HepG2 (cell line): ENCODE results near the gene RBP4. TPM values are rescaled to one million over a fixed set of nuclear protein-coding genes. Genes with fewer than 3 reads are reported as not detected.

ENCODE experiments used
- CREB1 ChIP-seq, 2 experiments: fragments of 450-650 bp in 1 of 2; IDR thresholded peaks; 2 replicates each; pipeline ENCODE4 v1.6.1; 2016 to 2017; ENCODE audit warnings: control low read depth in 1 of 2, mild to moderate bottlenecking in 1 of 2, missing compliant biosample characterization in 1 of 2, missing genetic modification characterization in 1 of 2
- DMAP1 ChIP-seq: IDR thresholded peaks from 2 replicates; pipeline ENCODE4 v1.6.1; 2016
- DPF2 ChIP-seq: sonication (generic); formaldehyde crosslinking; IDR thresholded peaks from 2 replicates; pipeline ENCODE4 v1.4.0; 2020; ENCODE audit warnings: mild to moderate bottlenecking, low read depth, missing genetic modification reagents, borderline replicate concordance
- DR1 ChIP-seq: sonication (generic); formaldehyde crosslinking; IDR thresholded peaks from 2 replicates; pipeline ENCODE4 v1.8.0; 2021; ENCODE audit warnings: mild to moderate bottlenecking, missing genetic modification reagents, inconsistent platforms
- EEA1 ChIP-seq: sonication (generic); formaldehyde crosslinking; IDR thresholded peaks from 2 replicates; pipeline ENCODE4 v1.5.1; 2020; ENCODE audit warnings: mild to moderate bottlenecking, missing genetic modification reagents, borderline replicate concordance
- EHMT2 ChIP-seq: fragments of 200-600 bp; sonication (generic); IDR thresholded peaks from 2 replicates; pipeline ENCODE4 v1.7.0; 2017; ENCODE audit warnings: antibody characterized with exemption, low read depth, low read length, borderline replicate concordance
- FOXK2 ChIP-seq: fragments of 450-650 bp; IDR thresholded peaks from 2 replicates; pipeline ENCODE4 v1.6.1; 2016
- GPN1 ChIP-seq: sonication (generic); formaldehyde crosslinking; IDR thresholded peaks from 2 replicates; pipeline ENCODE4 v1.5.1; 2020; ENCODE audit warnings: missing genetic modification reagents, borderline replicate concordance
- HDAC1 ChIP-seq: sonication (generic); formaldehyde crosslinking; IDR thresholded peaks from 2 replicates; pipeline ENCODE4 v1.5.1; 2020; ENCODE audit warnings: mild to moderate bottlenecking, missing genetic modification reagents
- HNF4A ChIP-seq: sonication (generic); formaldehyde crosslinking; IDR thresholded peaks from 2 replicates; pipeline ENCODE4 v1.4.0; 2020; ENCODE audit warnings: missing genetic modification reagents
- HNRNPK ChIP-seq: fragments of 200-400 bp; formaldehyde crosslinking; IDR thresholded peaks from 2 replicates; pipeline ENCODE4 v1.6.1; 2018; ENCODE audit warnings: low read length, low read depth, moderate library complexity, mild to moderate bottlenecking; ENCODE audit not compliant: poor library complexity, severe bottlenecking
- KLF13 ChIP-seq: sonication (generic); formaldehyde crosslinking; IDR thresholded peaks from 2 replicates; pipeline ENCODE4 v1.4.0; 2020; ENCODE audit warnings: mild to moderate bottlenecking, missing genetic modification reagents
- KLF9 ChIP-seq: IDR thresholded peaks from 2 replicates; pipeline ENCODE4 v1.6.1; 2016; ENCODE audit warnings: low read depth
- MIER3 ChIP-seq: IDR thresholded peaks from 2 replicates; pipeline ENCODE4 v1.6.1; 2016; ENCODE audit warnings: missing compliant biosample characterization, borderline replicate concordance
- NPAS2 ChIP-seq: sonication (generic); formaldehyde crosslinking; IDR thresholded peaks from 2 replicates; pipeline ENCODE4 v1.8.0; 2022; ENCODE audit warnings: mild to moderate bottlenecking, missing genetic modification reagents, borderline replicate concordance
- RARA ChIP-seq: IDR thresholded peaks from 2 replicates; pipeline ENCODE4 v1.6.1; 2016; ENCODE audit warnings: missing genetic modification reagents, missing compliant biosample characterization
- RCOR2 ChIP-seq: IDR thresholded peaks from 2 replicates; pipeline ENCODE4 v1.6.1; 2016; ENCODE audit warnings: missing biosample characterization, missing genetic modification reagents
- SOX5 ChIP-seq: IDR thresholded peaks from 2 replicates; pipeline ENCODE4 v1.6.1; 2016; ENCODE audit warnings: borderline replicate concordance
- SOX6 ChIP-seq, 2 experiments: fragments of 450-650 bp in 1 of 2; sonication (generic) in 1 of 2; formaldehyde crosslinking in 1 of 2; IDR thresholded peaks; 2 replicates each; pipeline versions ENCODE4 v1.4.0 to v1.6.1; 2017 to 2020; ENCODE audit warnings: antibody characterized with exemption in 1 of 2, mild to moderate bottlenecking in 1 of 2, missing genetic modification reagents in 1 of 2
- ZKSCAN8 ChIP-seq: IDR thresholded peaks from 2 replicates; pipeline ENCODE4 v1.6.1; 2016; ENCODE audit warnings: borderline replicate concordance, missing genetic modification reagents, missing compliant biosample characterization
- ZNF235 ChIP-seq: sonication (generic); formaldehyde crosslinking; IDR thresholded peaks from 2 replicates; pipeline ENCODE4 v1.8.1; 2023; ENCODE audit warnings: mild to moderate bottlenecking, missing genetic modification reagents, borderline replicate concordance
- ZNF331 ChIP-seq: sonication (generic); formaldehyde crosslinking; IDR thresholded peaks from 2 replicates; pipeline ENCODE4 v1.4.0; 2020; ENCODE audit warnings: missing genetic modification reagents
- ZNF546 ChIP-seq: sonication (generic); formaldehyde crosslinking; conservative IDR thresholded peaks from 2 replicates; pipeline ENCODE4 v1.8.1; 2023; ENCODE audit warnings: mild to moderate bottlenecking, missing genetic modification reagents
- ZNF564 ChIP-seq: sonication (generic); formaldehyde crosslinking; IDR thresholded peaks from 2 replicates; pipeline ENCODE4 v1.8.1; 2023; ENCODE audit warnings: mild to moderate bottlenecking, missing genetic modification reagents
- ZNF589 ChIP-seq: sonication (generic); formaldehyde crosslinking; conservative IDR thresholded peaks from 2 replicates; pipeline ENCODE4 v1.8.0; 2022; ENCODE audit warnings: mild to moderate bottlenecking, moderate library complexity, missing genetic modification reagents
- ZNF816 ChIP-seq: sonication (generic); formaldehyde crosslinking; IDR thresholded peaks from 2 replicates; pipeline ENCODE4 v1.8.0; 2022; ENCODE audit warnings: missing genetic modification reagents, mild to moderate bottlenecking, borderline replicate concordance
- polyA plus RNA-seq, 8 experiments: library from polyadenylated mRNA; depleted of rRNA in 3 of 8; stranded (reverse) in 7 of 8; unstranded in 1 of 8; fragments of >200 nt; fragmentation: Illumina TruSeq in 4 of 8; extraction: Trizol in 4 of 8; gene quantifications; 2 replicates each; pipeline versions ENCODE4 v1.2.1 to v1.2.3, GENCODE V29; 2011 to 2016; ENCODE audit warnings: low read depth in 4 of 8, missing spikeins in 1 of 8, mixed read lengths in 1 of 8; ENCODE audit not compliant: insufficient read depth in 1 of 8
- total RNA-seq, 5 experiments: library from RNA; depleted of rRNA; stranded (reverse); fragments of >200 nt; fragmentation: Illumina TruSeq; extraction: Trizol; gene quantifications; 2 replicates each; pipeline ENCODE4 v1.2.3, GENCODE V29; 2016; ENCODE audit warnings: low read depth in 1 of 5
- TF ChIP-seq, protein P1 (sequence below): conservative IDR thresholded peaks from 2 replicates; pipeline ENCODE4 v1.6.1; 2018; ENCODE audit warnings: missing genetic modification reagents
- TF ChIP-seq, protein P2 (sequence below): sonication (generic); formaldehyde crosslinking; IDR thresholded peaks from 2 replicates; pipeline ENCODE4 v1.4.0; 2020; ENCODE audit warnings: missing genetic modification reagents, borderline replicate concordance
- TF ChIP-seq, protein P3 (sequence below): sonication (generic); formaldehyde crosslinking; IDR thresholded peaks from 2 replicates; pipeline ENCODE4 v1.4.0; 2020; ENCODE audit warnings: missing genetic modification reagents, mild to moderate bottlenecking, borderline replicate concordance

Gene RBP4
- total and polyA plus RNA-seq, 2 of the 13 experiments (the other 11 are each of a cell fraction or from before 2014, with no cell fraction given): 642 to 931 TPM

DNA sequence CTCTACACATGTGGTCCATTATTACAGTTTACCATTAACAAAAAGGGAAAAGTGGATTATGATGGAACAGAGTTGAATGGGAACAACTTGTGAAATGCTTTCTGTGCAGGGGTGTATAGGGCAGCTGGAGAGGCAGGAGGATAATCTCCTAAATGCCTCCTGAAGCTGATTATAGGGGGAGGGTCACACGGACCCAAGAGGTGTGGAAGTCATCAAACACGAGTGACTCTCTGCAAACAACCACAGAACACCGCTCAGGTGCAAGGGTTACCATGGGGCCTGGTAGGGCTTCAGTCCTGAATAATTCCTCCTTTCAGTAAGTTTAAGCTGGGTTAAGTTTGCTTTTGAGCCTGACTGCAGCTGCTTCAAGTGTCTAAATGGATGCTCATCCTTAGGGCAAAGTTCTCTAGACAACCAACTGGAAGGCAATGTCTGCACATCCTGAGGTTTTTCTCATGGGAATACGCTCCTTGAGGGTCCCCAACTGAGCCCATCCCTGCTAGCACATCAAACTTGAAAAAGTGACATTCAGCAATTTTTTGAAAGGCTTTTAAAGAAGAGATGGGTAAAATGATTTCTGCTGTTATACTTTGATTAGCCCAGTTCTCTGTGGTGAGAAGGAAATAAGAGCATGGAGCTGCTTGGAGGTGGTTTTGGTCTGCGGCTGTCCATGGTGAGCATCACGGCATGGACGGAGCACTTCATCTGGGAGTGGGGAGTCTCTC lies 13.2 kb upstream of the RBP4 start (continued):
- TF ChIP-seq ZNF546 (CRISPR knock-in tag) (no peak), SOX6 (IDR thresholded peaks at IDR 0.05) (no peak), SOX6 (CRISPR knock-in tag; IDR thresholded peaks at IDR 0.05) (peak; percentile 17; the same call in 1 of the 2 replicates), NPAS2 (no peak), RCOR2 (CRISPR knock-in tag) (no peak), EHMT2 (no peak), HNF4A (CRISPR knock-in tag) (peak; percentile 49), ZNF331 (CRISPR knock-in tag) (no peak), ZNF816 (CRISPR knock-in tag) (no peak), DMAP1 (CRISPR knock-in tag) (no peak), DPF2 (CRISPR knock-in tag) (no peak), ZNF564 (CRISPR knock-in tag) (no peak), ZKSCAN8 (no peak), HDAC1 (CRISPR knock-in tag) (no peak), RARA (CRISPR knock-in tag) (no peak), CREB1 (IDR thresholded peaks at IDR 0.05) (no peak), CREB1 (CRISPR knock-in tag; IDR thresholded peaks at IDR 0.05) (no peak), HNRNPK (no peak), MIER3 (CRISPR knock-in tag) (no peak), ZNF589 (no peak), GPN1 (no peak), EEA1 (no peak), KLF13 (CRISPR knock-in tag) (no peak), DR1 (CRISPR knock-in tag) (no peak), SOX5 (CRISPR knock-in tag) (no peak), ZNF235 (no peak), FOXK2 (no peak), KLF9 (CRISPR knock-in tag) (no peak)
- TF ChIP-seq, protein P1, sequence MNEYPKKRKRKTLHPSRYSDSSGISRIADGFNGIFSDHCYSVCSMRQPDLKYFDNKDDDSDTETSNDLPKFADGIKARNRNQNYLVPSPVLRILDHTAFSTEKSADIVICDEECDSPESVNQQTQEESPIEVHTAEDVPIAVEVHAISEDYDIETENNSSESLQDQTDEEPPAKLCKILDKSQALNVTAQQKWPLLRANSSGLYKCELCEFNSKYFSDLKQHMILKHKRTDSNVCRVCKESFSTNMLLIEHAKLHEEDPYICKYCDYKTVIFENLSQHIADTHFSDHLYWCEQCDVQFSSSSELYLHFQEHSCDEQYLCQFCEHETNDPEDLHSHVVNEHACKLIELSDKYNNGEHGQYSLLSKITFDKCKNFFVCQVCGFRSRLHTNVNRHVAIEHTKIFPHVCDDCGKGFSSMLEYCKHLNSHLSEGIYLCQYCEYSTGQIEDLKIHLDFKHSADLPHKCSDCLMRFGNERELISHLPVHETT: no peak
- TF ChIP-seq, protein P2, sequence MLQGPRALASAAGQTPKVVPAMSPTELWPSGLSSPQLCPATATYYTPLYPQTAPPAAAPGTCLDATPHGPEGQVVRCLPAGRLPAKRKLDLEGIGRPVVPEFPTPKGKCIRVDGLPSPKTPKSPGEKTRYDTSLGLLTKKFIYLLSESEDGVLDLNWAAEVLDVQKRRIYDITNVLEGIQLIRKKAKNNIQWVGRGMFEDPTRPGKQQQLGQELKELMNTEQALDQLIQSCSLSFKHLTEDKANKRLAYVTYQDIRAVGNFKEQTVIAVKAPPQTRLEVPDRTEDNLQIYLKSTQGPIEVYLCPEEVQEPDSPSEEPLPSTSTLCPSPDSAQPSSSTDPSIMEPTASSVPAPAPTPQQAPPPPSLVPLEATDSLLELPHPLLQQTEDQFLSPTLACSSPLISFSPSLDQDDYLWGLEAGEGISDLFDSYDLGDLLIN: no peak
- TF ChIP-seq, protein P3, sequence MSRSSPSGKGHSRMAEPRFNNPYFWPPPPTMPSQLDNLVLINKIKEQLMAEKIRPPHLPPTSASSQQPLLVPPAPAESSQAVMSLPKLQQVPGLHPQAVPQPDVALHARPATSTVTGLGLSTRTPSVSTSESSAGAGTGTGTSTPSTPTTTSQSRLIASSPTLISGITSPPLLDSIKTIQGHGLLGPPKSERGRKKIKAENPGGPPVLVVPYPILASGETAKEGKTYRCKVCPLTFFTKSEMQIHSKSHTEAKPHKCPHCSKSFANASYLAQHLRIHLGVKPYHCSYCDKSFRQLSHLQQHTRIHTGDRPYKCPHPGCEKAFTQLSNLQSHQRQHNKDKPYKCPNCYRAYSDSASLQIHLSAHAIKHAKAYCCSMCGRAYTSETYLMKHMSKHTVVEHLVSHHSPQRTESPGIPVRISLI: no peak
